Kidney tubule cell (primary cell): ENCODE data around the gene UBR3.

Source experiments
- DNase-seq: peaks from one replicate; pipeline ENCODE4 v3.0.0-alpha.2; 2018; ENCODE audit warnings: low spot score

UBR3 gene

GRCh38 chr2:170047331-170048065 lies 220.2 kb downstream of the UBR3 start:
- DNase-seq: no peak

DNA sequence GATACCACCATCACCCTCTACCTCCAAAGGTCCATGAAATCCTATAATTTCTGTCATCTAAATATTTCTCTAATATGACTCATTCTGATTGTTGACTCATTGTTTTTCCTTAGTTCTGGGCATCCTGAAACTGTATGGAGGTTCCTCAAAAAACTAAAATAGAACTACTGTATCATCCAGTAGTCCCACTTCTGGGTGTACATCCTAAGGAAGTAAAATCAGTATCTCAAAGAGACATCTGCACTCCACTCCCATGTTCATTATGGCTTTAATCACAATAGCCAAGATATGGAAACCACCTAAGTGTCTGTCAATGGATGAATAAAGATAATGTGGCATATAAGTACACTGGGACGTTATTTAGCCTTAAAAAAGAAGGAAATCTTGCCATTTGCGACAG lies 224.9 kb downstream of the UBR3 start:
- DNase-seq: peak; percentile 3

DNA sequence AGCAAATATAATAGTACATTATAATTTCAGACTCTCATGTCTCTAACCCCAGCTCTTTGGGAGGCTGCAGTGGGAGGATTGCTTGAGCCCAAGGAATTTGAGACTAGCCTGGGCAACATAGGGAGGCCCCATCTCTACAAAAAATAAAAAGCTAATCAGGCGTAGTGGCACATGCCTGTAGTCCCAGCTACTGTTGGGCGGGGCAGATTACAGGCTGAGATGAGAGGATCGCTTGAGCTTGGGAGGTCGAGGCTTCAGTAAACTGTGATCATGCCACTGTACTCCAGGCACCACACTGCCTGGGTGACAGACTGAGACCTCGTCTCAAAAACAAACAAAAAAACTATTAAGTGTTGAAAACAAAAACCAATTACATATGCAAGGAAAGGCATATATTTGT lies 227.7 kb downstream of the UBR3 start:
- no peak for DNase-seq

DNA sequence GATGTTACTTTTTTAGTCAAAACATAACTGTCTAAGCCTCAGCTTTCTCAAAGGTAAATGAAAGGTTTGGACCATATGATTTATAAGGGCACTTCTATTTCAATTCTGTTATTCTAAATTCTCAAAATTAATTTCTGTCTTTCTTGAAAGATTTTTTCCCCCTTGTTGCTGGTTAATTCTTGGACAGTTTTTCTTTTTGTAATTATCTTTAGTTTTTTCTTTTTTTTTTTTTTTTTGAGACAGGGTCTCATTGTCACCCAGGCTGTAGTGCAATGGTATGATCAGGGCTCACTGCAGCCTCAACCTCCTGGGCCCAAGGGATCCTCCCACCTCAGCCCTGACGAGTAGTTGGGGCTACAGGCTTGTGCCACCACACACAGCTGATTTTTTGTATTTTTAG lies 229.6 kb downstream of the UBR3 start:
- no peak for DNase-seq

- DNase-seq: no peak
These were observed 236.4 kb downstream of the UBR3 start for GRCh38 chr2:170063456-170064235.

- DNase-seq: no peak
These were observed 243.5 kb downstream of the UBR3 start for GRCh38 chr2:170070778-170071177.

DNA sequence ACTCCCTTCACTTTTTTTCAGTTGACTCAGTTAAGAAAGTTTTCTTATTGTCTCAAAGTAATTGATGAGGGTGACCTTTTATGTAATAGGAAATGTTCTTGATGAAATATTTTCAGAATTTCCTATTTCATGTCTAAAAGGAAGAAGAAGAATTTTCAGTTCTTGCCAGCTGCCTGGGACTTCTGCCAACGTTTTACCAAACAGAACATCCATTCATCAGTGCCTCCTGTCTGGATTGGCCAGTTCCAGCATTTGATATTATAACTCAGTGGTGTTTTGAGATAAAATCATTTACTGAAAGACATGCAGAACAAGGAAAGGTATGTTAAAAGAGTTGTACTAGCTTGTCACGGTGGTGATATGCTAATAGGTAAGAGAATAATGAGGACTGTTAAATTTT lies 246.0 kb downstream of the UBR3 start:
- peak; percentile 4 for DNase-seq

DNA sequence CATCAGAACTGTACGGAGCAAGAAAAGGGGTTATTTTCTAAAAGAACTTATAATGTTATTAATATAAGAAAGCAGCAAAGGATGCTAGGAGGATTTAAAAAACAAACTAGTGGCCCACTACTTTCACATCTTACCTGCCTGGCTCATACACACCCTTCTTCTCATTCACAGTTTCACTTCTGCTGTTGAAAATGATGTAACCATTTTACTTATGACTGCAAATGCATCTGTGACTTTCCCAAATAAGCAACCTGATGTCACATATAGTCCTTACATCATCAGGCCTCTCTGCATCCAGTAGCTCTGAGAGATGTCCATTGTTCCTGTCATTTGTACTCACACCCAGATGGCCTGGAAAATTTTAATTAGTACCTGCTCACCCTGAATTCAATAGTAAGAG lies 248.9 kb downstream of the UBR3 start:
- DNase-seq: no peak

DNA sequence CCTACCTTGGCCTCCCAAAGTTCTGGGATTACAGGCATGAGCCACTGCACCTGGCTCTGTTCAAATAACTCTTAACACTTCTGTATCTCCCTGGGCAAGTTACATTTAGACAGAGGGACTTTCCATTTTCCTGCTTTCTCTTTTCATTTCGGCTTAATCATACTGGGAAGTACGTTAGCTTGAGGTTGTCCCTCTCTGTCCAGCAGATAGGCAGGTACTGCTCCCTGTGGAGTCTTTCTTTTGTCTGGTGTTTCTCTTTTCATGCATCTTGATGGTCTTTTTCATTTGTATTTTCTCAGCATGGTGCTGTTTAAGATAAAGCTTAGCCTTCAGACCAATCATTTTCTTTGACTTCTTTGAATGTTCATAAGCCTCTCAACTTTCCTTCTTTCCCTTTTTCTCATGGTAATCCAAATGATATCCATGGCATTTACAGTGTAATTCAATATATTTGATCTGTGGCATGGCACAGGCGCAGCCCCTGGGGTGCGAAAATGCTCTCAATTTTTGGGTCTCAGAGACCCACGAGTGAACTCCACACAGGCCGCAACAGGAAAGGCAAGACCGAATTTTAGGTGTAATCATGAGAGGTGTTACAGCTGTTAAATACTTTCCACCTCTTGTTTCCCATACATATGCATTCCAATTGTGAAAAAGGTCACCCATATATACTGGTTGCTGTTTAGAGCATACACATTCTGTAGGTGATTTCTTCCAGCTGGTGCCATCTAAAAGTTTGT lies 250.7 kb downstream of the UBR3 start:
- DNase-seq: peak; percentile 21

DNA sequence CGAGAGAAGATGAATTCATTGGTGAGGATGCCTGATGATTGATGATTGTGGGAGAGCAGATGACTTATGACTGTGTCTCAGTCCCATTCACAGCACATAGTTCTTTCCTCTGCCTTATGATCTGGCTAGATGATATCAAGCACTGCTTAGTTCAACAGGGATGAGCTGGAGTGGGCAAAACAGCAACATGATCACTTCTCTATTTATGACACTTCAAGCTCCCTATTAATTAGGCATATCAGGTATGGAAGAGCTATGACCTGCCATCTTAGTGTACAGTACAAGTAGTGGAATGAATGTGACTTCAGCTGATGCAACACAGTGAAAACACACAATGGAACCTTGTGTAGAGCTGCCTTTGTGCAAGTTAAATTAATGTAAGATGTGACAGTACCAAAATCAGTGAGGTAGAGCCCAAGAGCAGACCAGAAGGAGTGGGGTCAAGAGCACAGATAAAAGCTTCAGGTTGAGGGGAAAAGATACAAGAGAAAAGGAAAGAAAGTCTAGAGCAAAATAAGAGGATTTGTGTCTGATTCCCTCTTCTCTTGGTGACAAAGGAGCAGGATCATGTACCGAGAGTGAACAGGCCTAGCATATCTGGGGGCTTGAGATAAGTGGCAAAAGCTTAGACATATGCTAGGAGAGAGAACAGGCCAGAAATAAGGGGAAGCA lies 257.7 kb downstream of the UBR3 start:
- DNase-seq: no peak

- no peak for DNase-seq
These were observed 258.9 kb downstream of the UBR3 start for GRCh38 chr2:170086117-170086688.

GRCh38 chr2:170086751-170087412 lies 259.6 kb downstream of the UBR3 start:
- DNase-seq: no peak

- no peak for DNase-seq
These were observed 260.1 kb downstream of the UBR3 start for GRCh38 chr2:170087413-170087793.

- DNase-seq: no peak
These were observed 261.5 kb downstream of the UBR3 start for GRCh38 chr2:170088776-170089175.

DNA sequence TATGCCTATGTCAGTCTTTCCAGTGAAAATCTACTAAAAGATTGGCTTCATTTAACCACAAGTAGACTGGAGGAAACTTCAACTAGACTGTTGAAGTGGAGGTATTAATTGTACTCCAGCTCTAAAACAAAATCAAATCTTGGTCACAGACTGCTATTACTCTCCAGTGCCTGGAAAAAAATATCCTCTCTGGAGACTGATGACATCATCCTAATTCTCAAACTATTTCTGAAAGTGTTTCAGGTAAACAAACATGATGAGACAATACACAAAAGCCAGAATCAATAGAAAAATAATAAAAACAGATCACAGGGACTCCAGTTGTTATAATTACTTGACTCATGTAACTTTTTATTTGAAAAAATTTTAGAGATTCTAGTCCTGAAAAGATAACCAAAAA lies 263.0 kb downstream of the UBR3 start:
- no peak for DNase-seq

GRCh38 chr2:170091436-170091835 lies 264.2 kb downstream of the UBR3 start:
- DNase-seq: no peak

DNA sequence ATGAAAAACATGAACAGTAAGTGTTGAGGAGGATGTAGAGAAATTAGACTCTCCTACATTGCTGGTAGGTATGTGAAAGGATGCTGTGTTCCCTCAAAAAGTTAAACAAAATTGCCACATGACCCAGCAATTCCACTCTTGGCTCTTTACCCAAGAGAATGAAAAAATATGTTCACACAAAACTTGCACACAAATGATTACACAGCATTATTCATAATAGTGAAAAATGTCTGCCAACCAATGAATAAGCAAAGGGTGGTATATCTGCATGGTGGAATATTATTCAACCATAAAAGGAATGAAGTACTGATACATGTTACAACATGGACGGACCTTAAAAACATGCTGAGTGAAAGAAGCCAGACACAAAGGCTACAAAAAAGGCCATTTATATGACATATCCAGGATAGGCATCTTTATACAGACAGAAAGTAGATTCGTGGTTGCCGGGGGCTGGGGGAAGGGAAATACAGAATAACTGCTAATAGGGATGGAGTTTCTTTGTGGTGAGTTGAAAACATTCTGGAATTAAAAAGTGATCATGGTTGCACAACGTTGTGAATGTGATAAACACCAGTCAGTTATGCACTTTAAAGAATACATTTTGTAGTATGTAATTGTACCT lies 265.3 kb downstream of the UBR3 start:
- DNase-seq: no peak

- no peak for DNase-seq
These were observed 268.1 kb downstream of the UBR3 start for GRCh38 chr2:170095380-170095779.

DNA sequence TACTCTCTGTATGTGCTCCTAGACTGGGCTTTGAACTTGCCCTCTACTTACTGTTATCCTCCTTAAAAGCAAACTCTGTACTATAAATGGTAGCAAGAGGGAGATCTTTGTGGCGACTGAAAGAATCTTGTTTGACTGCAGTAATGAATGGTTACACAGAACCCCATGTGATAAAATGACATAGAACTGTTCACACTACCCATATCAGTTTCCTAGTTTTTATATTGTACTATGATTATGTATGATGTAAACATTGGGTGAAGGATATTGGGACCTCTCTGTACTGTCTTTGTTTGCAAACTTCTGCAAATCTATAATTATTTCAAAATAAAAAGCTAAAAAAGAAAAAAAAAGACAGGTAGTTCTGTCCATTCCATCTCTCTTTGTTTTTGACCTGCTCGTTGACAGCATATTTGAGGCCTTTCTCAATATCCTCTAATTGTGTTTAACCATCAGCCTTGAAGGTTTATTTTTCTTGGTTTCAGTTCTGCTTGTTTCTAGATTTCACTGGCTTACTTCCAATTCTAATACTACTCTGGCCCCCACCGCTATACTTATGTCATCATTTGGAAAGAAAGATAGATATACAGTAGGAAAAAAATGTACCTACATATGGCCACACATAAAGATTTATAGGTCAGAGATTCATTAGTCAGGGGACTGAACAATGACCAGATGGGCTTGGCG lies 271.5 kb downstream of the UBR3 start:
- no peak for DNase-seq

DNA sequence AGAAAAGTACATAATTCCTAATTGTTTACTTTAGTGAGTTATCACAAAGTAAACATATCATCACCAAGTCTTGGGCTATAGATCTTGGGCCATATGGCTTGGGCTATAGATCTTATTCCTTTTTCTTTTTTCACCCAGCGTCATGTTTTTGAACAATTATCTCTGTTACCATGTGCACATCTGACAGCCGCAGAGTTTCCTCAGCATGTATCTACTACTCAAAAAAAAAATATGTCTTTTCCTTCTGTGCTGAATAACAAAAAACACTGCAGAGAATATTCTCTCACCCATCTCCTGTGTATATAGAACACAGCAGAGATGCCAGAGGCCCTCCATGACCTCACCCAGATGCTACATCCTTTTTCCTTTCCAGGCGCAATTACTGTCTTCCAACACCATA lies 274.5 kb downstream of the UBR3 start:
- DNase-seq: no peak
